ENCODE data around the gene DSCAM.
"Not testable (repeated sequence)": the region's sequence is repeated elsewhere in the genome, so short reads cannot be mapped to it uniquely, and the experiment has no call there.

DSCAM gene

DNA sequence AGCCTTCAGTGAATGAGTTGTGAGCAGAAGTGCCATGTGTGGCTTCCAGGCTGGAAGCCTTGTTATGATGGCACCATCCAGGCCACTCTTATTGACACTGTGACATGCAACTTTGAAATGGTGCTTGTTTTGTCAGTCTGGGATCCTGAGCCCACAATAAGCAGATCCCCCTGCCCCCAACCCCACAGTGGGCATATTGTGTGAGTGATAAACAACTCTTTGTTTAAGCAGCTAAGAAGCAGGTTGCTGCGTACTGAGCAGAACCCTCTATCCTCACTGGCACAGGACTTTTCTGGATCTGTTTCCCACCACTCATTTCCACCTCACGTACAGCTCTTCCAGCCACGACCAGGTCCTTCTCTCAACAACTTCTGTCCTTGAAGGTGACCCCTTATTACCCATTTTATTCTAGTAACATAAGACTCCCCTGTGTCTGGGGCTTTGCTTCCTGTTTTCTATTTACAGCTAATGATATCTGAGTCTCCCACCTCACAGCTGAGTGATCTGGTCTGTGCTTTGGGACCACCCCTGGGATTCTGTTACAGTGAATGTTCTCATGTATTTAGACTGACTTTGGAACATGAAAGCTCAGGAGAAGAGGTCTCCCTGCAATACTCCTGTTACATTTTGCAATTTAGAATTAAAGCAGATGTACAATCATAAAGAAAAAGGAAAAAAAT, 604.2 kb downstream of the DSCAM start:
- DNase-seq (ENCODE audit: low spot score), result no peak

DNA sequence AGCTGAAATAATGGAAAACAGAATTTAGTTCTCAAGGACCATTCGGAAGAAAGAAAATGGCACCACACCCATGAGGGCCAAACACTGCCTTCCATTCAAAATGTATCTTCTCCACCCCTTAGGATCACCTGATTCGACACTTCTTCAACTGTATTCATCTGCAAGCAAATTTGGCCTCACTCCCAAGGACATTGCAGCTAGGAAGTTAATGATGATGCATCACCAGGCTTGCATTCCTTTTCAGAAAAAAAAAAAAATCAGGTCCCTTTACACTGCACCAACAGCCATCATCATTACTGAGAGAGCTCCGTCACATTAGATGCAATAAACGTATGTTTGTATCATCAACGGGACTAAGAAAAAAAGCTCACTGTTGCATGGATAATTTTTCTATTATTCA, 611.4 kb downstream of the DSCAM start:
- no peak for DNase-seq (ENCODE audit: low spot score)

DNA sequence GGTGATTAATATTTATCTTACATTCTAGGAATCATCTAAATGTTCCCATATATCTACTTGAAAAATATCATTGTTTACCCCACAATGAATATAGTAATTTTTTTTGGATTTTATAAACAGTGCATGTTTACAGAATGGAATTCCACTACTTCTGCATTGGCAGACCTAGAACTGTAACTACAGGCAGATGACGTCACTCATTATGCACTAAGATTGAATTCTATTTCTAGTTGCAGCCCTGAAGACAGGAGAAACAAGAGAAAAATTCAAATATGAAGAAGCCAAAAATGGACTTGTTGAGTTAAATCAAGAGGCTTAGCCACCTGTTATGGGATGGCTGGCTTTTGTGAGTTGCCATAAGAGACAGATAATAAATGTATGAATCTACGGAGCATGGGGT, 615.0 kb downstream of the DSCAM start:
- DNase-seq (ENCODE audit: low spot score), result no peak

DNA sequence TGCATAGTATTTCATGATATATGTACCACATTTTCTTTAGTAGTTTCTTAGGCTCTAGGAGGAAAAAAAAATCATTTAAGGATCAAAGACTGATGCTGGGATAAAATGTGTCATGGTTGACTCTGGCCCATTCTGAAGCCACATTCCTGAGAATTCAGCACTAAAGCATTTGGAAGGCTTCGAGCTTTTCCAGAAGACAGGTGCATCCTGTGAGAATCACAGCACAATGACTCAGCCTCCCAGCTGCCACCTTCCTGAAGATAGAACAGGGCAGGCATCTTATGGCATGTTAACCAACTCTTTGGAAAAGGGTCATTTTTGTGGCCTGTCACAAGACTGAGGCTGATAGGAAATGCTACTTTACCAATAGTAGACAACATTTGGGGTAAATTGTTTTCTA, 619.9 kb downstream of the DSCAM start:
- no peak for DNase-seq (ENCODE audit: low spot score)

DNA sequence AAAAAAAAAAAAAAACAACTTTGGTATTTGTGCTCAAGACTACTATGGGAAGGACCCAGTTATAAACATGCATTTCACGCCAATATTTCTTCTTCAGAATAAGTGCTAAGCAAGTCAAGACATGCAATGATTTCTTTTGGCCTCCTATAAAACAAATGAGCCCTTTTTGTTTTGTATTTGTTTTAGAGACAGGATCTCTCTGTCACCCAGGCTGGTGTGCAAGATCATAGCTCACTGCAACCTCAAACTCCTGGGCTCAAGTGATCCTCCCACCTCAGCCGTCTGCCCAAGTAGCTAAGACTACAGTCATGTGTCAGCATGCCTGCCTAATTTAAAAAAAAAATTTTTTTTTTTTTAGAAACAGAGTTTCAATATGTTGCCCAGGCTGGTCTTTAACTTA, 631.0 kb downstream of the DSCAM start:
- DNase-seq (ENCODE audit: low spot score), result no peak

DNA sequence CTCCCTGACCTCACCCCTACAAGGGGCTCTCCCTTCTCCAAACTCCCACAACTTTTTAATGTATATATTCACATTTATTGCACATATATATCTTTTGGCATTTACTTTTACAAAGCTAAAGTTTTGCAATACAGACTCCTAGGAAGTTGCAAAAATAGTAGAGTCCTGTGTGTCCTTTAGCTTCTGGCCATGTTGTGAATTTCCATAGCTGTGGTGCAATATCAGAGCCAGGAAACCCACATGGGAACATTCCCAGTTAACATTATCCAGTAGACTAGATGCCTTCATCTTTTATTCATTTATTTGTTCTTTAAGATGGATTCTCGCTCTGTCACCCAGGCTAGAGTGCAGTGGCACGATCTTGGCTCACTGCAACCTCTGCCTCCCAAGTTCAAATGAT, 636.7 kb downstream of the DSCAM start:
- no peak for DNase-seq (ENCODE audit: low spot score)

DNA sequence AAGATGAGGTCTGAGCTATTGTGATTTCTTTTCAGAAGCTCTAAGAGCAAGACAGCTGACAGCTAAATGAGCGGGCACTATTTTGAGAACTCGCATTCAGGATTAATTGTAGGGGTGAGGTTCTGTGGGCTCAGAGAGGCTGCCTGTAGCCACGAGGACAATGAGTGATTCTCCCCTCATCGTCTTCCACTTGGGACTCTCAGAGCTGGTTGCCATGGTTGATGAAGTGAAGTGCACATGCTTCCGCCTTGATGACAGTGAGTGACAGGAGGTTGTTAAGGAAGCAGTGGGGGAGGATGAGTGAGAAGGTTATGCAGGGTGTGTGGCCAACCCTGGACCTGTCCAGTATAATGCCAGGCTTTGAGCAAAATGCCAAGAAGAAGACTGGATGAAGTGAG, 638.0 kb downstream of the DSCAM start:
- DNase-seq (ENCODE audit: low spot score), result no peak

DNA sequence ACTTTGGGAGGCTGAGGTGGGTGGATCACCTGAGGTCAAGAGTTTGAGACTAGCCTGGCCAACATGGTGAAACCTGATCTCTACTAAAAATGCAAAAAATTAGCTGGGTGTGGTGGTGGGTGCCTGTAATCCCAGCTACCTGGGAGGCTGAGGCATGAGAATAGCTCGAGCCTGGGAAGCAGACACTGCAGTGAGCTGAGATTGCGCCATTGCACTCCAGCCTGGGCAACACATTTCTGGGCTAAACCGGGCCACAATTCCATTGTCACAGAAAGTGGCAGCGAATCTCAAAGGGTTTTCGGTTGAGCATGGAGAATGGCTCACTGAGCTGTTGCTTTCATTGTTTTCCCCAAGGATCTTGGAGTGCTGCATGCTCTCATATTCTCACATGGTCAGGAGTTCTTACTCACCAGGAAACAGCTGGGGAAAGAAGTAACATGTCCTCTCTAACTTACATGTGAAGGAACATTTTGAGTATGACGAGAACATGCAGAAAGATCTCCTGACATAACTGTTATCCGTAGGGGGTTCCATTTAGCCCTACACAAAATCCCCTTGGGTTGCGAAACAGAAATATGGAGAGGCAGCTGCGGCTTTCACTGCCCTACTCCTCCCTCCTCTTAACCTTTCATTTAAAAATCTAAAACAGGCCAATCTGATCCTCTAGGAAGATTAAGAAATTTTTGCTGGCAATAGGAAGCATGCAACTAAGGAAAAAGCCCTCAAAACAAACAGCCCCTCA, 638.6 kb downstream of the DSCAM start:
- DNase-seq (ENCODE audit: low spot score), result no peak

DNA sequence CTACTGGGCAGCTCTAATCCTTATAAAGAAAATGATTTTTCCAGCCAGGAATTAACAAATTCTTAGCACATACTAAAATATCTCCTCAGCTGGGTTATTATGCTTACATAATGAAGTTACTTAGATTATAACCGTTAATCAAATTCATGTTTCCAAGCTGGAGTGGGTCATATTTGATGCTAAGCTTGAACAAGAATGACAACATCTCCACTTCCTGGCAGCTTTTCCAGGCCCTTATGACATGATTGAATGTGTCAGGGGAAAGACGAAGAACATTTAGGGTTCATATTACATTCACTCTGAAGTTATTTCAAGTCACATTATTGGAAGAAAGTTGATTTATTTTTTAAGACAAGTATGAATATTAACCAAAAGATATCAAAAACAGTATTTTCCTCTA, 646.0 kb downstream of the DSCAM start:
- DNase-seq (ENCODE audit: low spot score), result no peak

DNA sequence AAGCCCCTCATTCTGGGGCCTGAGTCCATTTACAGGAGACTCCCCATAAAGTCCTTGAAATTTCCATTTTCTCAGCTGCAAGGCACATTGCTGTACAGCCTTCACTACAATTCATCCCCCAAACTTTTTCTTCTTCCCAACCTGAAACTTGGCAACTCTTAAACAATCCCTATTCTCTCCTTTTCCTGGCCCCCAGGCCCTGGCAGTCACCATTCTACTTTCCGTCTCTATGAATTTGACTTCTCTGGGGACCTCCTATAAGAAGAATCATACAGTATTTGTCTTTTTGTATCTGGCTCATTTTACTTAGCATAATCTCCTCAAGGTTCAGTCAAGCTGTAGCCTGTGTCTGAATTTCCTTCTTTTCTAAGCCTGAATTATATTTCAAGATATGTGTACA, 646.8 kb downstream of the DSCAM start:
- DNase-seq (ENCODE audit: low spot score), result no peak

DNA sequence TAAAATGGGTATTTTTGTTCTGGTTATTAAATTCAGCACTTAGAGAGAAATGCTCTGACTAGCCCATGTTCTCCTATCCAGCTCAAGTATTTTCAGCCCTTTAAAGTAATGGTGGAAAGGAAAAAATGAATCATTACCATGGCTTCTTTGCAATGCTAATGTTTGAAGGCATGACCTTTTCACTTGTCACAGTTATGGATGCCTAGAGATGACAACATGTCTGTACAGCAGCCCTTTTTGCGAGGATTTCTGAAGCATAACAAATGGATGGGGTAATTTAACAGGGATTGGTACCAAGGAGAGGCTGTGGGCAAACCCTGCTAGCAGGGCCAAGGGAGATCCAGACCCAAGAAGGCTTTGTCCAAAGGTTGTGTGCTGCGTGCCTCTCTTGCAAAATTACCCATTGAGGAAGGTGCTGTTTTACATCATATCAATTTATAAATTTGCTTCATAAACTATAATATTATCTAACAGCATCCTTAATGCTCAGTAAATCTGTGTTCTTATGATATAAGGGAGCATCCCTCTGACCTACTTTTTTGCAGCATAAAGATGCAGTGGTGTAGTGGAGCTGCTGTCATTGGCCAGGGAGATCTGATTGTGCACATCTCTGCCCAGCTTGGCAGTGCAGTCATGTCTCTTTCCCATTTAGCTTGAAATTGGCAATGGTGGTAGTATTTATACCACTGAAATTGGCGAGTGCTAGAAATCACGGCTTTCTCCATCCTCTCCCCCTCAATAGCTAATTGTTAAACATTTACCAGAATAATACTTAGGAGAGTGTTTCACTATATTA, 652.6 kb downstream of the DSCAM start:
- no peak for DNase-seq (ENCODE audit: low spot score)

DNA sequence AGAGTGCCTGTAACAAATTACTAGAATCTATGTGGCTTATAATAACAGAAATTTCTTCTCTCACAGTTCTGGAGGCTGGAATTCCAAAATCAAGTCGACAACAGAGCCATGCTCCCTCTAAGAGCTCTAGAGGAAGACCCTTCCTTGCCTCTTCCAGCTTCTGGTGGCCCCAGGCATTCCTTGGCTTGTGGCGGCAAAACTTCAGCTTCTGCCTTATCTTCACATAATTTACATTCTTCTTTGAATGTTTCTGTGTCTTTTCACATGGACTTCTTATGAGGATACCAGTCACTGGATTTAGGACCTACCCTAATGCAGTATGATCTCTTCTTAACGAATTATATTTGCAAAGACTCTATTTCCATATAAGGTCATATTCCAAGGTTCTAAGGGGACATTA, 655.3 kb downstream of the DSCAM start:
- no peak for DNase-seq (ENCODE audit: low spot score)

DNA sequence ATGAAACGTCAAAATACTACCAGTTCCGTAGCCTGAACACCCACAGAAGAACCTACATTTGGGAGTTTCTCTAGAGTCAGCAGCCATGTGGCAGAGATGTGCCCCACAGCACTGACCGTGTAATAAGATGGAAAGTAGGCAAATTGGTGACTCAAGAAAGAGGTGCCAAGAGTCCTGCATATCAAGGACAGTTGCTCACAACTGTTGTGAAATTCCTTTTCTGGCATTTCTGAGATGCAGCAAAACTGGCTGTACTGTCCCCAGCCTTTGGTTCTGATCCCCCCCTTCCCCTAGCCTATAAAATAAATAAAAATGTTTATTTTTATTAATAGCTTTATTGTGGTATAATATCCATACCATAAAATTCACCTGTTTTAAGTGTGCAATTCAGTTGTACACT, 655.8 kb downstream of the DSCAM start:
- DNase-seq (ENCODE audit: low spot score), result no peak

DNA sequence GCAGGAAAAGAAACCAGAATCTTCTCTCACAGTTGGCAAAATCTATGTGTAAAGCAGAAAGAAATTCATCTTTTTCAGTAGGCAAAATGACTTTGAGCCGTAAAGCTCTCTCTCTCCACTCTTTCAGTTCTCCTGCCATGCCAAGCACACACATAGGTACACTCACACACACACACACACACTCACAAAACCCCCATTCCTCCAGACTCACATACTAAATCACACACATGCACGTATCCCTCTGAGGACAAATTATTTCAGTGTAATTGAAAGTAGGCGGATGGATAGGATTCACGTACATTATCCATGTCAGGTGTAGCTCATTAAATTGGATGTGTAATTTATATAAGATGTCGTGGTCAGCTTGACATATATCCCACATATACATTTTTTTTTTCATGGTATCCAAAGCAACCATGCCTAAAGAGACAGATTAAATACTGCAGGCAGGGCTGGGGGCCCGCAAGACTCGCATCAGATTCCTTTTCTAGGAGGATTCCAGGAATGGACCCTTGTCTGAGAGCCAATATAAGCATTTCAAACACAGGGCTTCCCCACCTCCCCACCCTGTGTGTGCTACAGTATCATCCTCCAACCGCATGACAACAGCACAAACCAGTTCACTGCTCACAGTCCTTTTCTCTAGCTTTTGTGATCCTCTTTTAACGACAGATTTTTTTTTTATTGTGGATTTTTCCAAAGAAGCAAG, 658.9 kb downstream of the DSCAM start:
- DNase-seq (ENCODE audit: low spot score), result no peak

DNA sequence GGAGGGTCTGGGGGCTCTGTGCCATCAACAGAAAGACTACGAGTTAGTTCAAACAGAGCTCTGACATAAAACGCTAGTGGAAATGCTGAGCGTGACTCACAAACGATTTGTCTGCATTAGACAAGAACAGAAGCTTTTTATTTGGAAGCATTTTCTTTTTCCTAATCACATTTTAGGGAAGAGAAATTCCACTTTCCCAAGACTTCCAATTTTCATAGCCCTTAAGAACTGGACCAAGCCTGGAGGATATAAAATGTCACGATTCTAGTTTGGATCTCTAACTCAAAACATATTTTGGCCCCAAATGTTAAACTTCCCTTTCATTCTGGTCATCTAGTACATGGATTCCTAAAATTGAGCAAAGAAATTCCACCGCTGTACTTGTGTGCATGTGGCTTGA, 659.7 kb downstream of the DSCAM start:
- no peak for DNase-seq (ENCODE audit: low spot score)

DNA sequence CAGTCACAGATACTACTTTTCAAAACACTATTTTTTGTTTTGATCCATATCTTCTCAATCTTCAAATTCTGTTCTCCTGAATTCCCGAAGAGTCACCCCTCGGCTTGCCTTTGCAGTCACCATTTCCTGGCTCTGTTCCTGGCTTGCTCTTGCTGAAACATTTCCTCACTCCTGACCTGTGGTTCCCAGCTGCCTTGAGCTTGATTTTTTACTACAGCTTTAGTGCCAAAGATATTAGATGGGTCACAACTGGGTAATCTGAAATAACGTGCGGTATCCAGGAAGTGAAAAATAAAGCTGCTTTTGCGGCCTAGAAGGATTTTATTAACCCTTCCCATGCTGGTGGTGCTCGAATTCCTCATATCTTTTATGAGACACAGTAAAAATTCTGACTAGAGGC, 660.9 kb downstream of the DSCAM start:
- no peak for DNase-seq (ENCODE audit: low spot score)

DNA sequence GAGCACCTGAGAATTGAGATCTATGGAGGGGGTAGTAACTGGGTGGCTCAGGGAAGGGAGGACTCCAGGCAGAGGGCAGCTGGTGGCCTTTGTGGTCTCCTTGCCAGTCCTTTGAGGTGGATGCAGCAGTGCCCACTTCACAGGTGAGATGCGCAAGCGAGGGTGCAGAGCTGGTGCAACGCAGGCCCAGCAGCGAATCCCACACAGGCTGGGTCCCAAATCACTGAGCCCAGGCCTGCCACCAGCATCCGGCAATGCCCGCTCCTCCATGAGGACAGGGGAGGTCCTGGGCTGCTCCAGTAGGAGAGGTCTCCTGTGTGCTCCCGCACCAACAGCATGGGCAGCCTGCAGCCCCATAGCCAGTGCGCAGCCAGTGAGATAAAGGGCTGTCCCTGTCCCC, 661.8 kb downstream of the DSCAM start:
- no peak for DNase-seq (ENCODE audit: low spot score)

DNA sequence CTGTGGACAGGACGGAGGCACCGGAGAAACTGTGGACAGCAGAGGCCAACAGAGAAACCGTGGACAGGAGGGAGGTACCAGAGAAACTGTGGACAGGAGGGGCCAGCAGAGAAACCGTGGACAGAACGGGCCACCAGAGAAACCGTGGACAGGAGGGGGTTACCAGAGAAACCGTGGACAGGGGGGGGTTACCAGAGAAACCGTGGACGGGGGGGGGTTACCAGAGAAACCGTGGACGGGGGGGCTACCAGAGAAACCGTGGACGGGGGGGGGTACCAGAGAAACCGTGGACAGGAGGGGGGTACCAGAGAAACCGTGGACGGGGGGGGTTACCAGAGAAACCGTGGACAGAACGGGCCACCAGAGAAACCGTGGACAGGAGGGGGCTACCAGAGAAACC, 664.5 kb downstream of the DSCAM start:
- DNase-seq (ENCODE audit: low spot score), result not testable (repeated sequence)

DNA sequence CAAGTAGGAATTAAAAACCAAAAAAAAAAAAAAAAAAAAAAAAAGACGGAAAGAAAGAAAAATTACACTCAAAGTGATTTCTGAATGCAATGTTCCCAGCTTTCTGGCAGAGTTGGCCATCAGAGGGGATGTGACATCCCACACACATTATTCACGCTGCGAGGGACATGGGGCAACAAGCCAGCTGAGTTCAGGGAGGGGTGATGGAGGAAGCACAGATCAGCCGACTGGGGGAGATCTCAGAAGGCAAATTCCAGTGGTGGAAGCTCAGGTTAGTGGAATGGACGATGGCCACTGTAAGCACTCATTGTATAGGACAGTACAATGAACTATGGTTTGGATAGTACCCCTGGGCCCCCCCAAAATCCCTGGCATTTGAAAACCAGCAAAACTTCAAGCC, 667.8 kb downstream of the DSCAM start:
- DNase-seq (ENCODE audit: low spot score), result no peak

DNA sequence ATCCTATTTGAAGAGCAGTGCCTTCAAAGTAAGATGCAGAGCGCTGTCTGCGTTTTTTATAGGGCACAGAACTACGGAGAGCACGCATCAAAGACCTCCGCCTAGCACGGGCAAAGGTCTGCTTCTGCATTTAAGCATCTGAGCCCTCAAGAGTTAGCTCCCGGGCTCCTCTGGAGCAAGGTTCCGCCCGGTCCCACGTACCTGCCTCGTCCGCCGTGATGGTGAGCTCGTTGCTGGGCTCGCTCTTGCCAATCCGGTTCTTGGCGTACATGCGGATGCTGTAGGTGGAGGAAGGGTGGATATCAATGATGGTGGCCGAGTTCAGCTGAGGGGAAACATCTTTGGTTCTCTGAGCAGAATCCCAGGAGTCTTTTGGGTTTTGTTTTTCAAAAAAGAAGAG, 668.2 kb downstream of the DSCAM start:
- no peak for DNase-seq (ENCODE audit: low spot score)

DNA sequence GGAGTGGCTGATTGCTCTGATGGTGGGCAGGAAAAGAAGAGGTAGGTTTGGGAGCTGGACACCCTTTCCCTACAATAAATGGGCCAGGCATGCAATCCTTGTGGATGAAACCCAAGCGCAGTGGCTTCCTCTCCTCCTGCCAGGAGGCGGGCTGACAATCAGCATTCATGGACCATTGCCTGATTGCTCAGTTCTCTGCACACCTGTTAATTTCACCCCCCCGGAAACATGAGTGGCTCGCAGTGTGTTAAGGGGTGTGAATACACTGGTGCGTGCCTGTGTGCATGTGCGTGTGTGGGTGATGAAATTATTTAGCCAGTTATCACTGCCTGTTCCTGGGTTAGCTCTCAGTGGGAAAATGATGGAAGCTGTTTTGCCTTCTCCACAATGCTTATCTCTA, 669.0 kb downstream of the DSCAM start:
- DNase-seq (ENCODE audit: low spot score), result no peak

DNA sequence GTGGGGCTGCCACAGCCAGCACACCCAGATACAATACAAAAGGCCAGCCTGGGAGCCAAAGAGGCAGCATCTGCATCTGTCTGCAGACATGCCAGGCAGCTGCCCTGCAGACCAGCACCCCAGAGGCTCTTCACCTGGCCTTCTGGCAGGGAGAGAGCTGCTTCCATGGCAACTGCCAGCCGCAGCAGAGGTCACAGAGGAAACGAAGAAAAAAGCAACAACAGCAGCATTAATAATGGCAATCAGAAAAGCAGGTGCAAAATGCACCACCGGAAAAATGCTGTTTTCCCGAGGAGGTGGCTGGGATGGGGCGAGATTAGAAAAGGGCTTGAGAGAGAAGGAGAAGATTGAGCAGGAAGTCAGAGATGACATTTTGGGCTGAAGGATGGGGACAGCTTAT, 670.2 kb downstream of the DSCAM start:
- DNase-seq (ENCODE audit: low spot score), result no peak

DNA sequence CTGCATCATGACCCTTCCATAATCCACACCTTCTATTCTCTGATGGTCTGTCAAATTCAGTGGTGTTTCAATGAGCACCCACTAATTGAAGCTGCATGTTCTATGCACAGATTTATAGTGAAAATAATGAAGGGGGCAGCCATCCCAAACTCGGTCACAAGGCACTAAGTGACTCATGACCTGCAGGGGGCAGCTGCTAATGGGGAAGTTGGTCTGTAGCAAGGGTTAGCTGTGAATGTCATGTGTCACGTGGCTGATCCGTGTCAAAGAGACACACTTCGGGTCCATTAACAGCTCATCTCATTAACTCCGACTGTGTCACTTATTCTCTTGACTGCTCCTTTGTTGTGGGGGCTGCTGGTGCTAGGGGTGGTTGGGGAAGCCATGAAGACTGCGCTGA, 673.1 kb downstream of the DSCAM start:
- DNase-seq (ENCODE audit: low spot score), result peak; percentile 52

All from iPS-NIHi11 (cell line).